Measurements from ENCODE around the gene SPTBN1. TPM values are rescaled to one million over a fixed set of nuclear protein-coding genes. Genes with fewer than 3 reads are reported as not detected.

Gene SPTBN1
- total RNA-seq, 1 donor from 2014 or later: 214 TPM

DNA sequence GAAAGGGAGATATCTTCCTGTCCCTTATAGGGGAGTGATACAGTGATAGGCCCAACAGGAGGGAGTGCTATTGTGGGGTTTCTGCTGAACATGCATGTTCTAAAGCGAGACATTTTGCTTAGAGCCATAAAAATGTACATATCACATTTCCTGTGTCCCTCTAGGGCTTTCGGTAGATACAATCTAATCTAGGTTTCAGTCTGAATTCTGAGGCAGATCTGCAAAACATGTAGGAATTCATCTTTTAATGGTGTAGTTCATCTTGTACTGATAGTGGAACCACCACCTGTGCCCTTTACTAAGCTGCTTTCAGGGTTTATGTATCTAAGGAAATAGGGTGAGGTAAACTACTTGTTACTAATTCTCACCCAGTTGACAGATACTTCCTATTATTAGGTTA, 73.8 kb downstream of the SPTBN1 start:
- Mint-ChIP-seq H3K9me3 (no peaks in the 10 kb centered on the region), H3K27me3 (peaks cover 4% of the 10 kb centered on the region), H3K27ac (no peak overlapping the region), H3K36me3 (peaks cover 43% of the 10 kb centered on the region), H3K4me1 (ENCODE audit: unreplicated experiment) (peaks cover 22% of the 10 kb centered on the region), H3K4me3 (no peak overlapping the region)
- DNase-seq (ENCODE audit: extremely low spot score, unreplicated experiment): no peak
- TF ChIP-seq, protein P1, sequence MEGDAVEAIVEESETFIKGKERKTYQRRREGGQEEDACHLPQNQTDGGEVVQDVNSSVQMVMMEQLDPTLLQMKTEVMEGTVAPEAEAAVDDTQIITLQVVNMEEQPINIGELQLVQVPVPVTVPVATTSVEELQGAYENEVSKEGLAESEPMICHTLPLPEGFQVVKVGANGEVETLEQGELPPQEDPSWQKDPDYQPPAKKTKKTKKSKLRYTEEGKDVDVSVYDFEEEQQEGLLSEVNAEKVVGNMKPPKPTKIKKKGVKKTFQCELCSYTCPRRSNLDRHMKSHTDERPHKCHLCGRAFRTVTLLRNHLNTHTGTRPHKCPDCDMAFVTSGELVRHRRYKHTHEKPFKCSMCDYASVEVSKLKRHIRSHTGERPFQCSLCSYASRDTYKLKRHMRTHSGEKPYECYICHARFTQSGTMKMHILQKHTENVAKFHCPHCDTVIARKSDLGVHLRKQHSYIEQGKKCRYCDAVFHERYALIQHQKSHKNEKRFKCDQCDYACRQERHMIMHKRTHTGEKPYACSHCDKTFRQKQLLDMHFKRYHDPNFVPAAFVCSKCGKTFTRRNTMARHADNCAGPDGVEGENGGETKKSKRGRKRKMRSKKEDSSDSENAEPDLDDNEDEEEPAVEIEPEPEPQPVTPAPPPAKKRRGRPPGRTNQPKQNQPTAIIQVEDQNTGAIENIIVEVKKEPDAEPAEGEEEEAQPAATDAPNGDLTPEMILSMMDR (conservative IDR thresholded peaks at IDR 0.05): no peak

DNA sequence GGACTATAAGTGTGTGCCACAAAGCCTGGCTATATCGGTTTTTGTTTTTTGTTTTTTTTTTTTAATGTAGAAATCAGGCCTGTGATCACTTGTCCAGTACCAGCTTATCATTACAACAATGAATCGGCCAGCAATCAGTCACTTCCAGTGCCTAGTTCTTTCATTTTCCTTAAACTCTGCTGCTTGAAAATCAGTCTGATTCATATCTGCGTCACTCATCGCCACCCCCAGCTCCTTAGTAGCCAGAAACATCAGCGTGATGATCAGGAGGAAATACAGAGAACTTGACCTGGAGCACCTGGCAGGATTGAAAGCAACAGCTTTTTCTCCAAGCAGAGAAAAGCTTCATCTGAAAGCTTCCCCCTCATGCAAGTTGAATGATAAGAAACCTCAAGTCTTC, 75.4 kb downstream of the SPTBN1 start:
- Mint-ChIP-seq H3K4me1 (ENCODE audit: unreplicated experiment) (peaks cover 27% of the 10 kb centered on the region), H3K27me3 (peaks cover 4% of the 10 kb centered on the region), H3K9me3 (no peaks in the 10 kb centered on the region), H3K4me3 (no peak overlapping the region), H3K27ac (no peak overlapping the region), H3K36me3 (peaks cover 48% of the 10 kb centered on the region)
- TF ChIP-seq, protein P1 (conservative IDR thresholded peaks at IDR 0.05): no peak
- DNase-seq (ENCODE audit: extremely low spot score, unreplicated experiment): no peak

DNA sequence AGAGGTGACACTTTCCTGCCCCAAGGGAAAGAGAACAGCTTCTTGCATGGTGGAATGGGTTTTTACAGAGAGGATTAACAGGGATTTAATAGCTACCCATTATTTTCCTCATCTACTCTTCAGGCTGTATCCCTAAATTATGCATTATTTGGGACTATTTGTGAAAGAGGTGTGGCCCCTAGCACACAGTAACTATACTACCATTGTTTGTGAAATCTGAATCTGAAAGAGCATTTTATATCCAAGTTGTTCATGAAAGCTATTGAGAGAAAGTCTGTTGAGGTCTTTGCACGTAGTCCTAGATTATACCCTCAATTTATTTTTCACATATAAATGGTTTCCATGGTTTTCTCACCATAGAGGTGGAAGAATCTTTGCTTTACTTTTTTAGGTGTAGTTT, 78.1 kb downstream of the SPTBN1 start:
- DNase-seq (ENCODE audit: extremely low spot score, unreplicated experiment): no peak
- H3K27ac Mint-ChIP-seq: peak overlapping the region; percentile 24
- peaks cover 31% of the 10 kb centered on the region for H3K36me3 Mint-ChIP-seq
- no peaks in the 10 kb centered on the region for H3K9me3 Mint-ChIP-seq
- TF ChIP-seq, protein P1 (conservative IDR thresholded peaks at IDR 0.05): no peak
- H3K4me1 Mint-ChIP-seq (ENCODE audit: unreplicated experiment): peaks cover 27% of the 10 kb centered on the region
- H3K27me3 Mint-ChIP-seq: peaks cover 4% of the 10 kb centered on the region
- no peak overlapping the region for H3K4me3 Mint-ChIP-seq

DNA sequence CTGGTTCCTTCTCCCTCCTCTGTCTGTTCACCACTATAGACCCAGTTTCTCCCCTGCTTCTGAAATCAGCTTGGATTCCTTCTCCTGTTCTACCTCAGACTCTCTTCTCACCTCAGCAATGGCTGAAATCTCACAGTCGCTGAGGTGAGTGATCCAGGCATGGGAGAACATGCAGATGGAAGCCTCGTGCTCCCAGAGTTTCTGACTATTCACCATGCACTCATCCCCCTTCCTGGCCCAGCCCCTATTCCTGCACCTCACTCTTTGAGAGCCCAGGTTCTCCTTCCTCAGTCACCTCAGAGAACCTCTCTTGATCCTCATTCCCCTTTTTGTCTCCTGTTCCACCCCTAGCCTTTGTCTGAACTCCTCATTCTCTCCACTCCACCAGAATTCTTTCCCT, 78.5 kb downstream of the SPTBN1 start:
- H3K4me3 Mint-ChIP-seq: no peak overlapping the region
- peaks cover 4% of the 10 kb centered on the region for H3K27me3 Mint-ChIP-seq
- peaks cover 27% of the 10 kb centered on the region for H3K4me1 Mint-ChIP-seq (ENCODE audit: unreplicated experiment)
- H3K36me3 Mint-ChIP-seq: peaks cover 28% of the 10 kb centered on the region
- H3K27ac Mint-ChIP-seq: peak overlapping the region; percentile 24
- TF ChIP-seq, protein P1 (conservative IDR thresholded peaks at IDR 0.05): no peak
- H3K9me3 Mint-ChIP-seq: no peaks in the 10 kb centered on the region
- no peak for DNase-seq (ENCODE audit: extremely low spot score, unreplicated experiment)

DNA sequence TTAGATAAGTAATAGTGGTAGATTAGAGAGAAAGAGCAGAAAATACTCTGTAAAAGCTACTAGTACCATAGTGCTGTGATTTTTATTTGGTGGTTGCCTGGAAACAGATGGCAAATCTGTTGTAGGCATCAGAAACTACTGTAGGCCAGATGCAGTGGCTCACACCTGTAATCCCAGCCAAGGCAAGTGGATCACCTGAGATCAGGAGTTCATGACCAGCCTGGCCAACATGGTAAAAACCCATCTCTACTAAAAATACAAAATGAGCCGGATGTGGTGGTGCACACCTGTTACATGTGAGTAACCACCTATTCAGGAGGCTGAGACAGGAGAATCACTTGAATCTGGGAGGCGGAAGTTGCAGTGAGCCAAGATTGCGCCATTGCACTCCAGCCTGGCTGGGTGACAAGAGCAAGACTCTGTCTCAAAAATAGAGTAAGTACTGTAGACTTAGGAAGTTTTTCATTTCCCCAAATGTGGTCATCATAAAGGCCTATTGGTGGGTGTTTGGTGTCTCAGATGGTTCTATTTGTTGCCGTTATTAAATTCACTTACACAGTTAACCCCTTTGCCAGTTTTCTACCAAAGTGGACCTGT, 79.6 kb downstream of the SPTBN1 start:
- no peak overlapping the region for H3K27ac Mint-ChIP-seq
- TF ChIP-seq, protein P1 (conservative IDR thresholded peaks at IDR 0.05): no peak
- no peak overlapping the region for H3K4me3 Mint-ChIP-seq

More for the DNA sequence above, 79.6 kb downstream of the SPTBN1 start:
- peaks cover 4% of the 10 kb centered on the region for H3K27me3 Mint-ChIP-seq
- H3K36me3 Mint-ChIP-seq: peaks cover 26% of the 10 kb centered on the region
- DNase-seq (ENCODE audit: extremely low spot score, unreplicated experiment): no peak
- H3K9me3 Mint-ChIP-seq: no peaks in the 10 kb centered on the region
- H3K4me1 Mint-ChIP-seq (ENCODE audit: unreplicated experiment): peaks cover 31% of the 10 kb centered on the region

All from type B pancreatic cell (in vitro differentiated cells).